Fibroblast of the conjunctiva (primary cell): ENCODE measurements around the gene RBM10.
A peak's percentile ranks its signal among the peaks of the same experiment; 100 is the strongest.
"Not testable (repeated sequence)": the region's sequence is repeated elsewhere in the genome, so short reads cannot be mapped to it uniquely, and the experiment has no call there.

ENCODE experiments used
- DNase-seq: peaks from one replicate; pipeline ENCODE4 v3.0.0-alpha.2; 2010; ENCODE audit warnings: low read depth

RBM10 gene

GRCh38 chrX:47144626-47145394, at the start of gene RBM10, which contains the start of gene NDUFB11:
Gene RBM10 (plus strand): TSS chrX:47145221. CDS start chrX:47147482, 2,261 bp downstream.
Gene NDUFB11 (minus strand): TSS chrX:47144702. CDS start chrX:47144679, 23 bp downstream.
- DNase-seq: peak; percentile 92

- no peak for DNase-seq
These were observed 48.0 kb upstream of the RBM10 start for GRCh38 chrX:47097018-47097417.

- no peak for DNase-seq
These were observed 46.5 kb upstream of the RBM10 start for GRCh38 chrX:47098338-47099094.

- no peak for DNase-seq
These were observed 43.8 kb upstream of the RBM10 start for GRCh38 chrX:47101206-47101605.

- DNase-seq: not testable (repeated sequence)
These were observed 33.9 kb upstream of the RBM10 start for GRCh38 chrX:47110936-47111615.

GRCh38 chrX:47112316-47112954, 32.6 kb upstream of the RBM10 start:
- no peak for DNase-seq

- DNase-seq: not testable (repeated sequence)
These were observed 28.4 kb upstream of the RBM10 start for GRCh38 chrX:47116551-47117110.

- not testable (repeated sequence) for DNase-seq
These were observed 20.6 kb upstream of the RBM10 start for GRCh38 chrX:47124466-47124865.

GRCh38 chrX:47129157-47129898, 15.7 kb upstream of the RBM10 start:
- peak; percentile 94 for DNase-seq

GRCh38 chrX:47129899-47130358, 15.1 kb upstream of the RBM10 start:
- DNase-seq: no peak

- DNase-seq: no peak
These were observed 11.5 kb upstream of the RBM10 start for GRCh38 chrX:47133493-47133892.

- DNase-seq: peak; percentile 26
These were observed 9.4 kb upstream of the RBM10 start for GRCh38 chrX:47135650-47136049.

- no peak for DNase-seq
These were observed 6.8 kb upstream of the RBM10 start for GRCh38 chrX:47138171-47138570.

- no peak for DNase-seq
These were observed 961 bp upstream of the RBM10 start for GRCh38 chrX:47143894-47144625.

GRCh38 chrX:47145395-47146120, 537 bp downstream of the RBM10 start:
- DNase-seq: no peak

- DNase-seq: no peak
These were observed 1.3 kb downstream of the RBM10 start for GRCh38 chrX:47146121-47146935.

- no peak for DNase-seq
These were observed 2.2 kb downstream of the RBM10 start for GRCh38 chrX:47146936-47147859.

- DNase-seq: no peak
These were observed 3.9 kb downstream of the RBM10 start for GRCh38 chrX:47148946-47149345.
